GM12878 (cell line): ENCODE measurements around the gene CHRDL1. TPM values are rescaled to one million over a fixed set of nuclear protein-coding genes. Genes with fewer than 3 reads are reported as not detected.

Experiments used
- ATAC-seq: fragments of 200-7000 bp; cut with Tn5 transposase; 3 replicates; pipeline ENCODE4 v1.9.1; 2020; ENCODE audit warnings: mild to moderate bottlenecking, moderate library complexity
- Bru-seq: library from RNA; stranded (reverse); fragments of 400-500 nt; gene quantifications from one replicate; lab custom pipeline; 2021; lab: Mats Ljungman, UMichigan
- BruChase-seq, 2 experiments: library from RNA; stranded (reverse); fragments of 400-500 nt; gene quantifications; one replicate each; lab custom pipeline; 2021; lab: Mats Ljungman, UMichigan
- BruUV-seq: library from RNA; stranded (reverse); fragments of 400-500 nt; replicated peaks from 2 replicates; lab custom pipeline; 2021; lab: Mats Ljungman, UMichigan
- CTCF ChIA-PET: fragments of 300-600 bp; sonication (Branson Sonifier 250); formaldehyde crosslinking; extraction: SDS; loops from one replicate; lab custom pipeline; 2021; ENCODE audit warnings: inconsistent platforms; lab: Yijun Ruan, JAX
- POLR2A ChIA-PET: fragments of 350-600 bp; formaldehyde crosslinking; extraction: SDS; loops from one replicate; lab custom pipeline; 2021; ENCODE audit warnings: inconsistent platforms; lab: Charles Lee
- RAD21 ChIA-PET: fragments of 300-600 bp; sonication (Branson Sonifier 250); formaldehyde crosslinking; loops from one replicate; lab custom pipeline; 2023; ENCODE audit warnings: antibody characterized with exemption; ENCODE audit not compliant: unreplicated experiment; lab: Charles Lee
- SMC1A ChIA-PET: fragments of 300-600 bp; sonication (Branson Sonifier 250); formaldehyde crosslinking; loops from one replicate; lab custom pipeline; 2023; ENCODE audit not compliant: unreplicated experiment, uncharacterized antibody; lab: Charles Lee
- DNase-seq: peaks from one replicate; pipeline ENCODE4 v3.0.0-alpha.2; 2011; ENCODE audit warnings: low read depth, low spot score
- FAIRE-seq: peaks from 3 replicates; lab custom pipeline; 2011; peaks lifted over from hg19 to GRCh38; lab: Jason Lieb, UNC
- H2AFZ ChIP-seq: 2 replicates; pipeline ENCODE4 v1.6.0; 2011; ENCODE audit warnings: low read depth, low read length, control low read depth; ENCODE audit not compliant: control insufficient read depth
- H3K27ac ChIP-seq: 2 replicates; pipeline ENCODE4 v1.5.1; 2011; ENCODE audit warnings: control low read depth; ENCODE audit not compliant: control insufficient read depth, insufficient read depth
- H3K27me3 ChIP-seq, 2 experiments: replicated peaks in 1 of 2; 2 replicates each; pipeline versions ENCODE4 v1.6.0 to v1.6.1; 2011; ENCODE audit warnings: low read length in 1 of 2; ENCODE audit not compliant: control insufficient read depth in 2 of 2, insufficient read depth in 2 of 2
- H3K36me3 ChIP-seq, 2 experiments: 2 replicates each; pipeline ENCODE4 v1.5.1; 2011; ENCODE audit warnings: low read length in 1 of 2; ENCODE audit not compliant: control insufficient read depth in 2 of 2, insufficient read depth in 2 of 2
- H3K4me1 ChIP-seq: 2 replicates; pipeline ENCODE4 v1.6.1; 2011; ENCODE audit warnings: mild to moderate bottlenecking, low read length, moderate library complexity, mixed read lengths; ENCODE audit not compliant: control insufficient read depth, insufficient read depth
- H3K4me2 ChIP-seq: 2 replicates; pipeline ENCODE4 v1.6.0; 2011; ENCODE audit warnings: control low read depth; ENCODE audit not compliant: control insufficient read depth, insufficient read depth
- H3K4me3 ChIP-seq: fragments of 200-600 bp; sonication (generic); 2 replicates; pipeline ENCODE4 v1.5.1; 2016
- H3K79me2 ChIP-seq: 2 replicates; pipeline ENCODE4 v1.6.0; 2011; ENCODE audit warnings: low read length; ENCODE audit not compliant: control insufficient read depth, insufficient read depth
- H3K9ac ChIP-seq: 2 replicates; pipeline ENCODE4 v1.8.0; 2011; ENCODE audit warnings: low read length, control low read depth, mixed read lengths; ENCODE audit not compliant: control insufficient read depth, insufficient read depth
- H3K9me3 ChIP-seq: replicated peaks from 3 replicates; pipeline ENCODE4 v1.5.1; 2011; ENCODE audit warnings: mild to moderate bottlenecking, low read length; ENCODE audit not compliant: control insufficient read depth, insufficient read depth
- H4K20me1 ChIP-seq: 2 replicates; pipeline ENCODE4 v1.6.0; 2011; ENCODE audit not compliant: control insufficient read depth, insufficient read depth
- HDGF ChIP-seq: fragments of 450-650 bp; IDR thresholded peaks from 2 replicates; pipeline ENCODE4 v1.6.1; 2016; ENCODE audit warnings: antibody characterized with exemption
- HSF1 ChIP-seq: fragments of 150-350 bp; IDR thresholded peaks from 2 replicates; pipeline ENCODE4 v1.6.1; 2014; ENCODE audit warnings: mild to moderate bottlenecking, low read depth, low read length
- MYC ChIP-seq: IDR thresholded peaks from 2 replicates; pipeline ENCODE4 v1.6.1; 2011; ENCODE audit warnings: mild to moderate bottlenecking, low read length, moderate library complexity, inconsistent platforms; ENCODE audit not compliant: insufficient read depth, insufficient replicate concordance, insufficient read length, severe bottlenecking
- NRF1 ChIP-seq: conservative IDR thresholded peaks from 2 replicates; pipeline ENCODE4 v1.6.1; 2011; ENCODE audit warnings: mild to moderate bottlenecking, low read depth, low read length, improper control_type of control experiment
- RELA ChIP-seq: fragments of 450-650 bp; IDR thresholded peaks from 2 replicates; pipeline ENCODE4 v1.8.0; 2014; ENCODE audit warnings: borderline replicate concordance; ENCODE audit not compliant: partially characterized antibody
- SPI1 ChIP-seq: IDR thresholded peaks from 2 replicates; pipeline ENCODE4 v1.6.1; 2011; ENCODE audit warnings: low read depth, mild to moderate bottlenecking, low read length, moderate library complexity, borderline replicate concordance; ENCODE audit not compliant: insufficient read depth
- TAF1 ChIP-seq: IDR thresholded peaks from 2 replicates; pipeline ENCODE4 v1.6.1; 2011; ENCODE audit warnings: mild to moderate bottlenecking, low read depth, low read length, borderline replicate concordance
- ZNF687 ChIP-seq: fragments of 450-650 bp; IDR thresholded peaks from 2 replicates; pipeline ENCODE4 v1.6.1; 2017; ENCODE audit warnings: mild to moderate bottlenecking, moderate library complexity
- WGBS: methylation state at CpG from one replicate; pipeline ENCODE4 v1.1.6; 2016; ENCODE audit warnings: low lambda C conversion rate; ENCODE audit not compliant: insufficient replicate concordance, insufficient coverage; ENCODE audit errors: missing lambda C conversion rate; 5-methylcytosine and 5-hydroxymethylcytosine counted together
- in situ Hi-C: fragments of 300-500 bp; cut with MboI; formaldehyde crosslinking; loops from 9 replicates; pipeline ENCODE4 v1.14.3; 2018; ENCODE audit warnings: mixed read lengths
- intact Hi-C: fragments of 100-400 bp; cut with micrococcal nuclease; formaldehyde crosslinking; loops from one replicate; pipeline ENCODE4 v1.14.2; 2022; ENCODE audit not compliant: unreplicated experiment
- long read RNA-seq, 2 experiments: library from polyadenylated mRNA; unstranded; transcript quantifications; one replicate each; pipeline ENCODE4 v2.0.0, GENCODE V29; 2019 to 2020
- polyA minus RNA-seq, 3 experiments: library from RNA; depleted of rRNA, polyadenylated mRNA; stranded (reverse); fragments of >200 nt; gene quantifications; 2 replicates each; pipeline ENCODE4 v1.2.3, GENCODE V29; 2011
- polyA plus RNA-seq, 11 experiments: library from polyadenylated mRNA; depleted of rRNA in 4 of 11; unstranded in 6 of 11; stranded (reverse) in 5 of 11; fragments of >200 nt; fragmentation: Nextera tagmentation in 4 of 11; fragmentation: Illumina TruSeq in 1 of 11; extraction: Ambion mirVana in 4 of 11; extraction: Trizol in 1 of 11; gene quantifications; 1 replicate in 1 of 11; 2 replicates in 10 of 11; pipeline versions ENCODE4 v1.2.1 to v1.2.3, GENCODE V29; 2011 to 2016; ENCODE audit warnings: inconsistent platforms in 2 of 11, missing spikeins in 2 of 11, low read depth in 1 of 11
- total RNA-seq, 4 experiments: library from RNA; depleted of rRNA in 3 of 4; stranded (reverse); fragments of >200 nt in 3 of 4; fragmentation: Illumina TruSeq in 1 of 4; extraction: Trizol in 1 of 4; gene quantifications; 2 replicates each; pipeline versions ENCODE4 v1.2.1 to v1.2.3, GENCODE V29; 2013 to 2021

CHRDL1 gene
- total RNA-seq (2013; cell fraction: nucleolus; rRNA removed), result 4.4 and 6.6 TPM in 2 replicates
- 0.23 and 0.38 TPM in 2 replicates for total RNA-seq (2014; rRNA removed)
- 0.40 and 0.41 TPM in 2 replicates for total RNA-seq (2014; rRNA removed; fragmentation: Illumina TruSeq; extraction: Trizol)
- 0.44 and 0.48 TPM in 2 replicates for total RNA-seq (2021)
- polyA plus RNA-seq (2011; ENCODE audit: low read depth), result not detected
- 0.27 and 0.37 TPM in 2 replicates for polyA plus RNA-seq (2011; rRNA removed)
- 0.13 and 0.27 TPM in 2 replicates for polyA plus RNA-seq (2011; cell fraction: cytosol; rRNA removed)
- polyA plus RNA-seq (2011; cell fraction: nucleus; rRNA removed), result 0.12 and 0.28 TPM in 2 replicates
- polyA plus RNA-seq (2012), result not detected in 2 replicates
- 0.47 and 0.65 TPM in 2 replicates for polyA plus RNA-seq (2014; fragmentation: Illumina TruSeq; extraction: Trizol)
- under 1 TPM; 0.05 to 0.07 TPM for polyA plus RNA-seq (2014; fragmentation: Nextera tagmentation; extraction: Ambion mirVana)
- polyA plus RNA-seq (2014; rRNA removed), result 0.28 and 0.30 TPM in 2 replicates
- polyA plus RNA-seq (2016; fragmentation: Nextera tagmentation; extraction: Ambion mirVana), result under 1 TPM; 0.05 to 0.11 TPM
- polyA minus RNA-seq (2011; rRNA and poly(A)+ RNA removed), result 0.22 and 0.62 TPM in 2 replicates
- not detected in 2 replicates for polyA minus RNA-seq (2011; cell fraction: cytosol; rRNA and poly(A)+ RNA removed)
- 0.12 TPM in 1 of 2 replicates, not detected in the other for polyA minus RNA-seq (2011; cell fraction: nucleus; rRNA and poly(A)+ RNA removed)
- Bru-seq, nascent RNA, result percentile 26 among the genes with signal in this experiment
- BruChase-seq, experiment 1, labeled RNA remaining after a 6-hour chase, result percentile 19 among the genes with signal in this experiment
- percentile 19 among the genes with signal in this experiment for BruChase-seq, experiment 2, labeled RNA remaining after a 2-hour chase
- long read RNA-seq, experiment 1, result 0 reads
- long read RNA-seq, experiment 2, partial matches to known transcripts, result 0 of 1 reads
- long read RNA-seq, experiment 2, other reads (novel, unspliced or antisense), result 0 of 1 reads

- no peak within 1 kb of the TSS for H3K4me2 ChIP-seq
- BruUV-seq, result no TSS peak
- CTCF ChIA-PET, result interaction anchor here (0.7 kb wide), 1 partner anchor 51 kb away, joined by 3 read pairs; no protein-coding TSS in a partner anchor
Measured at GRCh38 chrX:110795645-110796406, at the start of gene CHRDL1. Gene CHRDL1 (minus strand): TSS chrX:110795817. CDS start chrX:110792181, 3,636 bp downstream.

More at GRCh38 chrX:110795645-110796406, at the start of gene CHRDL1:
- no peak for TF ChIP-seq RELA
- TF ChIP-seq MYC, result no peak
- no peak for TF ChIP-seq ZNF687
- no peak for TF ChIP-seq SPI1
- no peak for TF ChIP-seq NRF1
- TF ChIP-seq TAF1, result no peak
- TF ChIP-seq HSF1, result no peak
- TF ChIP-seq HDGF, result no peak
- RAD21 ChIA-PET, result interaction anchor here (1.1 kb wide), 1 partner anchor 51 kb away, joined by 4 read pairs; no protein-coding TSS in a partner anchor
- no peak within 1 kb of the TSS for H3K27ac ChIP-seq
- SMC1A ChIA-PET, result no interaction called here
- no peak within 1 kb of the TSS for H3K9ac ChIP-seq
- no peaks in the 10 kb centered on the region for H3K79me2 ChIP-seq
- no peak within 1 kb of the TSS for H3K4me3 ChIP-seq
- POLR2A ChIA-PET, result interaction anchor here (0.6 kb wide), 1 partner anchor 14 kb away, joined by 9 read pairs; no protein-coding TSS in a partner anchor
- intact Hi-C loops (no loop called here), in situ Hi-C loops (no loop called here)
- DNase-seq, result no peak
- peaks cover 0 to 5% of the 10 kb centered on the region in 2 experiments; a peak in 1 of 4 replicates for H3K27me3 ChIP-seq
- H4K20me1 ChIP-seq, result no peaks in the 10 kb centered on the region
- no peaks in the 10 kb centered on the region for H3K9me3 ChIP-seq
- peak; percentile 82 for ATAC-seq
- no peaks in the 10 kb centered on the region for H3K4me1 ChIP-seq
- H3K36me3 ChIP-seq, result no peaks in the 10 kb centered on the region
- no peak within 1 kb of the TSS for H2AFZ ChIP-seq
- no peak for FAIRE-seq
- WGBS, result 47% methylated on average over 39 of the region's 60 CpGs
